ENCODE results near the gene TAF1.

GRCh38 chrX:71438750-71439149 lies 72.6 kb downstream of the TAF1 start:
- TF ChIP-seq ZNF384 (IDR thresholded peaks at IDR 0.05), result no peak
- no peak for TF ChIP-seq L3MBTL2 (conservative IDR thresholded peaks at IDR 0.05)

All from HEK293T (cell line).